Right atrium auricular region (tissue), 2 donors: Measurements from ENCODE around the gene CAVIN2. TPM values are rescaled to one million over a fixed set of nuclear protein-coding genes. Genes with fewer than 3 reads are reported as not detected.
A peak's percentile ranks its signal among the peaks of the same experiment; 100 is the strongest.

ENCODE experiments used
- DNase-seq: peaks from one replicate; pipeline ENCODE4 v3.0.0-alpha.2; 2019; ENCODE audit warnings: low spot score
- H3K27ac ChIP-seq, 2 donors: fragments of 200-600 bp; sonication (generic); 1 replicate in 1 of 2; 2 replicates in 1 of 2; pipeline ENCODE4 v1.5.1; 2016 to 2019
- H3K27me3 ChIP-seq, 2 donors: fragments of 200-600 bp; sonication (generic); one replicate each; pipeline versions ENCODE4 v1.5.1 to v1.6.0; 2017 to 2019
- H3K36me3 ChIP-seq: fragments of 200-600 bp; sonication (generic); one replicate; pipeline ENCODE4 v1.5.1; 2016
- H3K4me1 ChIP-seq, 2 donors: fragments of 200-600 bp; sonication (generic); one replicate each; pipeline versions ENCODE4 v1.5.1 to v1.6.0; 2017 to 2019
- H3K4me3 ChIP-seq, 2 donors: fragments of 200-600 bp; sonication (generic); 1 replicate in 1 of 2; 2 replicates in 1 of 2; pipeline ENCODE4 v1.5.1; 2017 to 2019; ENCODE audit warnings: mild to moderate bottlenecking in 1 of 2, moderate library complexity in 1 of 2
- H3K9me3 ChIP-seq, 2 donors: fragments of 200-600 bp; sonication (generic); one replicate each; pipeline ENCODE4 v1.5.1; 2019
- total RNA-seq, 2 donors: library from RNA; depleted of rRNA; stranded (reverse); fragments of >200 nt; gene quantifications; one replicate each; pipeline ENCODE4 v1.1.0, GENCODE V29; 2016
- TF ChIP-seq, protein P1 (sequence below), 2 donors: fragments of 200-600 bp; sonication (generic); IDR thresholded peaks; one replicate each; pipeline ENCODE4 v1.5.1; 2019; ENCODE audit warnings: antibody characterized with exemption in 2 of 2

Gene CAVIN2, protein sequence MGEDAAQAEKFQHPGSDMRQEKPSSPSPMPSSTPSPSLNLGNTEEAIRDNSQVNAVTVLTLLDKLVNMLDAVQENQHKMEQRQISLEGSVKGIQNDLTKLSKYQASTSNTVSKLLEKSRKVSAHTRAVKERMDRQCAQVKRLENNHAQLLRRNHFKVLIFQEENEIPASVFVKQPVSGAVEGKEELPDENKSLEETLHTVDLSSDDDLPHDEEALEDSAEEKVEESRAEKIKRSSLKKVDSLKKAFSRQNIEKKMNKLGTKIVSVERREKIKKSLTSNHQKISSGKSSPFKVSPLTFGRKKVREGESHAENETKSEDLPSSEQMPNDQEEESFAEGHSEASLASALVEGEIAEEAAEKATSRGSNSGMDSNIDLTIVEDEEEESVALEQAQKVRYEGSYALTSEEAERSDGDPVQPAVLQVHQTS
- total RNA-seq = 100 to 1,000 TPM; 118 to 263 TPM

DNA sequence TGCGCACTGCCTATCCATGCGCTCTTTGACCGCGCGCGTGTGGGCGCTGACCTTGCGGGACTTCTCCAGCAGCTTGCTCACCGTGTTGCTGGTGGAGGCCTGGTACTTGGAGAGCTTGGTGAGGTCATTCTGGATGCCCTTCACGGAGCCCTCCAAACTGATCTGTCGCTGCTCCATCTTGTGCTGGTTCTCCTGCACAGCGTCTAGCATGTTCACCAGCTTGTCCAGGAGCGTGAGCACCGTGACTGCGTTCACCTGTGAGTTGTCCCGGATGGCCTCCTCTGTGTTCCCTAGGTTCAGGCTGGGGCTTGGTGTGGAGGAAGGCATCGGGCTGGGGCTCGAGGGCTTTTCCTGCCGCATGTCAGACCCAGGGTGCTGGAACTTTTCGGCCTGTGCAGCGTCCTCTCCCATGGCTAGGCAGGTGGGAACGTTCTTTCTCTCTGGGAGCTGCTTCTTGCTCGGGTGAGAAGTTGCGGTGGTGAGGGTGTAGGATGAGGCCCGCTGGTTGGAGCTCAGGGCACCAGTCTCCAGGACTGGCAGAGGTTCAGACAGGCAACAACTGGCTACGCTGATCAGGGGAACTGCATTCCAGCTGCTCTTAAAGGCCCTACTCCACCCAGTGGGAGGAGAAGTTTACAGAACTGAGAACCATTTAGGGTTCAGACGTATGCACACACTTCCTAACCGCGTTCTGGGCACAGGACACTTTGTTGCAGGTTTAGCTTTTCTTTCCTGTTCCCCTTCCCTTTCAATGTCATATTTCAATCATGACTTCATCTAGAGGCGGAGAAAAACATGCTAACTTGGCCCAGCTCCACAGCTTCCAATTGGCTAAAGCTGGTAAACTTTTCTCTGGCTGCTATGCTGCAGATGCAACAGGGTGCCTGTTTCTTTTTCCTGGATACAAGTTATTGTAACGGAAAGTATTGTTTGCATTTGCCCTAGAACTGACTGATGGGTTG lies at the start of gene CAVIN2:
Gene CAVIN2, minus strand, starts transcription at position 574 of the 962 bp plus-strand sequence. Its CDS starts 163 bp downstream, at position 411.
- H3K27ac ChIP-seq = peak within 1 kb of the TSS; percentile 89 to 93
- peaks cover 0 to 51% of the 10 kb centered on the region in 2 donors for H3K4me1 ChIP-seq
- no peaks in the 10 kb centered on the region for H3K9me3 ChIP-seq
- H3K27me3 ChIP-seq = no peaks in the 10 kb centered on the region
- peaks cover 4% of the 10 kb centered on the region for H3K36me3 ChIP-seq
- H3K4me3 ChIP-seq = peak within 1 kb of the TSS; percentile 67
- peak; percentile 88 for DNase-seq
- TF ChIP-seq, protein P1, sequence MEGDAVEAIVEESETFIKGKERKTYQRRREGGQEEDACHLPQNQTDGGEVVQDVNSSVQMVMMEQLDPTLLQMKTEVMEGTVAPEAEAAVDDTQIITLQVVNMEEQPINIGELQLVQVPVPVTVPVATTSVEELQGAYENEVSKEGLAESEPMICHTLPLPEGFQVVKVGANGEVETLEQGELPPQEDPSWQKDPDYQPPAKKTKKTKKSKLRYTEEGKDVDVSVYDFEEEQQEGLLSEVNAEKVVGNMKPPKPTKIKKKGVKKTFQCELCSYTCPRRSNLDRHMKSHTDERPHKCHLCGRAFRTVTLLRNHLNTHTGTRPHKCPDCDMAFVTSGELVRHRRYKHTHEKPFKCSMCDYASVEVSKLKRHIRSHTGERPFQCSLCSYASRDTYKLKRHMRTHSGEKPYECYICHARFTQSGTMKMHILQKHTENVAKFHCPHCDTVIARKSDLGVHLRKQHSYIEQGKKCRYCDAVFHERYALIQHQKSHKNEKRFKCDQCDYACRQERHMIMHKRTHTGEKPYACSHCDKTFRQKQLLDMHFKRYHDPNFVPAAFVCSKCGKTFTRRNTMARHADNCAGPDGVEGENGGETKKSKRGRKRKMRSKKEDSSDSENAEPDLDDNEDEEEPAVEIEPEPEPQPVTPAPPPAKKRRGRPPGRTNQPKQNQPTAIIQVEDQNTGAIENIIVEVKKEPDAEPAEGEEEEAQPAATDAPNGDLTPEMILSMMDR (IDR thresholded peaks at IDR 0.05) = peak in 1 of 2 donors; percentile 25

DNA sequence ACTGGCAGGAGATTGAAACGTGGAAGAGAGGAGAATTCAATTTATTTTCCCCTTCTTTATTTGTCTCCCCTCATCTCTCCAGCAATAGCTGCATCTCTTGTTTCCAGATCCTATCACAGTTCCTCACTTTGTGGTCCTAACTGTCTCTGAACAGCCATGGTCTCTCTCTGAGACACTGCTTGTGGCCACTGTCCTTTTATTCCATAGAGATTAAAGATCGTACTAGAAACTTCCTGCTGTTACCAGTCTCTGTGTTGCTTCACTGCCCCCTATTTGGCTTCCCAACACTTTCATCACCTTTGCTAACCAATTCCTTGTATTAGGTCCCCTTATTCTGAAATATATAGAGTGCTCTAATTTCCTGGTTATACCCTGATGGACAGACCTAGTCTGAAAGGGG lies 48.9 kb upstream of the CAVIN2 start:
- Histone ChIP-seq H3K27me3 (no peaks in the 10 kb centered on the region), H3K4me1 (no peaks in the 10 kb centered on the region), H3K4me3 (no peak overlapping the region), H3K9me3 (peaks cover 0 to 5% of the 10 kb centered on the region in 2 donors), H3K27ac (no peak overlapping the region), H3K36me3 (no peaks in the 10 kb centered on the region)
- TF ChIP-seq, protein P1 (IDR thresholded peaks at IDR 0.05) = no peak
- no peak for DNase-seq

DNA sequence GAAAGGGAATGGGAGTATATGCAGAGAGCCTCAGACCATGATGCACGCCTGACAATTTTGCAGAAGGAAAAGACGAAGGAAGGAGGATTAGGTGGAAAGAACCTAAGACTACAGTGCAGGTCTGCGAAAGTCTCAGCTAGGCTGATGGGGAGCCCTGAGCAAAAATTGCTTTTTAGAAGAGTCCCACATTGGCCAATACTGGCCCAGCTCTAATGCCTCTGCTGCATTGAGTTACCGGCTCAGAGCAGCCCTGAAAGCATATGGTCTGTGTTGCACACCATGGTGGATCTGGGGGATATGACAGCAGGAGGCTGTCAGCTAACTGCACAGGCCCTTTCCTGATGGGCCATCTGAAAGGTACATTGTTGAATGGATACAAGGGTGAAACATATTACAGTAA lies 48.3 kb upstream of the CAVIN2 start:
- TF ChIP-seq, protein P1 (IDR thresholded peaks at IDR 0.05) = no peak
- Histone ChIP-seq H3K4me1 (no peaks in the 10 kb centered on the region), H3K36me3 (no peaks in the 10 kb centered on the region), H3K9me3 (peaks cover 0 to 5% of the 10 kb centered on the region in 2 donors), H3K27me3 (no peaks in the 10 kb centered on the region), H3K27ac (no peak overlapping the region), H3K4me3 (no peak overlapping the region)
- no peak for DNase-seq

DNA sequence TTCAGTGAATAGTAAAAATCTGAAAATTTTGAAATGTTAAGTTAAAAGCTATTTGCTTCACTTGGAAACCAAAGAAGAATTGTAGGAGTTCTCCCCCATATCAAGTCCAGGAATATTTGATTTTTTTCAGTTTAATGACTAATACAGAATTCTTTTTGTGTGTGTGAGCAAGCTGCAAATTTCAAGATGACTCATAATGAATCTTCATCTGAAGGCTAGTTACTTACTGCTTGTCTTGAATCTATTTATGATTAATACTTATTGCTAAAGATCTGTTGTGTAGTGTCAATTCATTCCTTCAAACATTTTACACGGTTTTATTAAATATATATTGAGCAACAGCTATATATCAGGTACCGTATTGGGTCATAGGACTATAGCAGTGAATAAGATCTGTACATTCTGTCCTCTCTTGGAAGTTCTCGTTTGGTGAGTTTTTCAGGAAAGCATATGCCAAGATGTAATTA lies 47.8 kb upstream of the CAVIN2 start:
- Histone ChIP-seq H3K36me3 (no peaks in the 10 kb centered on the region), H3K4me1 (no peaks in the 10 kb centered on the region), H3K9me3 (peaks cover 0 to 5% of the 10 kb centered on the region in 2 donors), H3K4me3 (no peak overlapping the region), H3K27me3 (no peaks in the 10 kb centered on the region), H3K27ac (no peak overlapping the region)
- TF ChIP-seq, protein P1 (IDR thresholded peaks at IDR 0.05) = no peak
- no peak for DNase-seq

DNA sequence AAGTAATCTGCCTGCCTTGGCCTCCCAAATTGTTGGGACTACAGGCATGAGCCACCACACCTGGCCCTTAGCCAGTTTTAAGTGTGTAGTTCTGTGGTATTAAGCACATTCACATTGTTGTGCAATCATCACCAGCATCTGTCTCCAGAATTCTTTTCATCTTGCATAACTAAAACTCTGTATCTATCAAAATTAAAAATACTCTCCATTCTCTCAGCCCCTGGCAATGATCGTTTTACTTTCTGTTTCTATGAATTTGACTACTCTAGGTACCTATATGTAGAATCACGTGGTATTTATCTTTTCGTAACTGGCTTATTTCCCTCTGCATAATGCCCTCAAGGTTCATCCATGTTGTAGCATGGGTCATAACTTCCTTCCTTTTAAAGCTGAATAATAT lies 45.5 kb upstream of the CAVIN2 start:
- Histone ChIP-seq H3K4me3 (no peak overlapping the region), H3K27ac (no peak overlapping the region), H3K4me1 (peaks cover 0 to 4% of the 10 kb centered on the region in 2 donors), H3K9me3 (peaks cover 0 to 5% of the 10 kb centered on the region in 2 donors), H3K27me3 (no peaks in the 10 kb centered on the region), H3K36me3 (no peaks in the 10 kb centered on the region)
- TF ChIP-seq, protein P1 (IDR thresholded peaks at IDR 0.05) = no peak
- no peak for DNase-seq
